OCI-LY1 (cell line): ENCODE measurements around the gene SPC25.

ENCODE experiments used
- H2AFZ ChIP-seq: fragments of 200-600 bp; sonication (generic), shearing (Covaris generic); 2 replicates; pipeline ENCODE4 v1.6.0; 2014; ENCODE audit warnings: antibody characterized with exemption, mild to moderate bottlenecking, low read length
- H3F3A ChIP-seq: fragments of 200-600 bp; sonication (generic), shearing (Covaris generic); 2 replicates; pipeline ENCODE4 v1.6.0; 2014; ENCODE audit warnings: mild to moderate bottlenecking, antibody characterized with exemption, low read length, moderate library complexity; ENCODE audit not compliant: insufficient read depth
- H3K27ac ChIP-seq: fragments of 200-600 bp; sonication (generic); 2 replicates; pipeline ENCODE4 v1.5.1; 2014; ENCODE audit warnings: low read length, mixed run types, mild to moderate bottlenecking, low read depth; ENCODE audit not compliant: poor library complexity, severe bottlenecking
- H3K27me3 ChIP-seq: fragments of 200-600 bp; sonication (generic); 2 replicates; pipeline ENCODE4 v1.6.0; 2014; ENCODE audit warnings: antibody characterized with exemption, mild to moderate bottlenecking, low read length, moderate library complexity; ENCODE audit not compliant: insufficient read depth
- H3K36me3 ChIP-seq: fragments of 200-600 bp; sonication (generic); 2 replicates; pipeline ENCODE4 v1.6.1; 2014; ENCODE audit warnings: mild to moderate bottlenecking, antibody characterized with exemption, low read length, moderate library complexity, mixed read lengths; ENCODE audit not compliant: insufficient read depth
- H3K4me1 ChIP-seq: fragments of 200-600 bp; sonication (generic); 2 replicates; pipeline ENCODE4 v1.5.1; 2014; ENCODE audit warnings: mild to moderate bottlenecking, low read length, moderate library complexity; ENCODE audit not compliant: insufficient read depth, severe bottlenecking
- H3K4me2 ChIP-seq: fragments of 200-600 bp; sonication (generic), shearing (Covaris generic); 2 replicates; pipeline ENCODE4 v1.6.1; 2014; ENCODE audit warnings: low read length
- H3K4me3 ChIP-seq: fragments of 200-600 bp; sonication (generic); 2 replicates; pipeline ENCODE4 v1.5.1; 2014; ENCODE audit warnings: low read length, low read depth, mild to moderate bottlenecking, mixed read lengths; ENCODE audit not compliant: poor library complexity, severe bottlenecking
- H3K79me2 ChIP-seq: fragments of 200-600 bp; shearing (Covaris generic); 2 replicates; pipeline ENCODE4 v1.6.1; 2016; ENCODE audit warnings: mixed run types, low read length, mixed read lengths; ENCODE audit not compliant: insufficient read depth
- H3K9ac ChIP-seq: fragments of 200-600 bp; sonication (generic), shearing (Covaris generic); 2 replicates; pipeline ENCODE4 v1.6.1; 2014; ENCODE audit warnings: mild to moderate bottlenecking, low read length, mixed read lengths
- H3K9me2 ChIP-seq: fragments of 200-600 bp; sonication (generic), shearing (Covaris generic); 2 replicates; pipeline ENCODE4 v1.6.1; 2014; ENCODE audit warnings: low read depth, mild to moderate bottlenecking, low read length, mixed read lengths
- H3K9me3 ChIP-seq: fragments of 200-600 bp; shearing (Covaris generic); 2 replicates; pipeline ENCODE4 v1.6.1; 2014; ENCODE audit warnings: low read length, mixed read lengths
- H4K20me1 ChIP-seq: fragments of 200-600 bp; sonication (generic), shearing (Covaris generic); 2 replicates; pipeline ENCODE4 v1.6.0; 2016; ENCODE audit warnings: mild to moderate bottlenecking, low read length; ENCODE audit not compliant: insufficient read depth
- CTCF ChIP-seq: fragments of 200-600 bp; sonication (generic), shearing (Covaris generic); IDR thresholded peaks from 2 replicates; pipeline ENCODE4 v1.5.1; 2017; ENCODE audit warnings: mild to moderate bottlenecking, antibody characterized with exemption, low read length, moderate library complexity, mixed read lengths
- EZH2 ChIP-seq: fragments of 200-600 bp; sonication (generic), shearing (Covaris generic); IDR thresholded peaks from 2 replicates; pipeline ENCODE4 v1.8.0; 2017; ENCODE audit warnings: borderline replicate concordance, mixed run types, mild to moderate bottlenecking, antibody characterized with exemption, low read length, moderate library complexity, mixed read lengths

SPC25 gene

GRCh38 chr2:168858146-168858545, 32.1 kb downstream of the SPC25 start:
- Histone ChIP-seq H3K79me2 (no peaks in the 10 kb centered on the region), H3K9ac (no peak overlapping the region), H3F3A (no peaks in the 10 kb centered on the region), H3K27ac (no peak overlapping the region), H3K4me3 (no peak overlapping the region), H3K9me2 (no peaks in the 10 kb centered on the region), H3K9me3 (no peaks in the 10 kb centered on the region), H3K36me3 (peaks cover 14% of the 10 kb centered on the region; the same call in 1 of the 2 replicates), H3K4me2 (no peak overlapping the region), H3K27me3 (no peaks in the 10 kb centered on the region), H3K4me1 (no peaks in the 10 kb centered on the region), H2AFZ (no peak overlapping the region), H4K20me1 (no peaks in the 10 kb centered on the region)
- no peak for TF ChIP-seq EZH2
- no peak for TF ChIP-seq CTCF

GRCh38 chr2:168855601-168856000, 34.6 kb downstream of the SPC25 start:
- H3K27me3 ChIP-seq = no peaks in the 10 kb centered on the region
- no peak overlapping the region for H3K27ac ChIP-seq
- H3K4me3 ChIP-seq = no peak overlapping the region
- no peak overlapping the region for H3K9ac ChIP-seq
- no peaks in the 10 kb centered on the region for H3K79me2 ChIP-seq
- H3K9me3 ChIP-seq = no peaks in the 10 kb centered on the region
- no peaks in the 10 kb centered on the region for H3K9me2 ChIP-seq
- H3F3A ChIP-seq = no peaks in the 10 kb centered on the region
- H3K4me1 ChIP-seq = no peaks in the 10 kb centered on the region
- H3K4me2 ChIP-seq = no peak overlapping the region
- no peaks in the 10 kb centered on the region for H4K20me1 ChIP-seq
- no peaks in the 10 kb centered on the region; the same call in 1 of the 2 replicates for H3K36me3 ChIP-seq
- no peak overlapping the region for H2AFZ ChIP-seq
- TF ChIP-seq CTCF (no peak), EZH2 (no peak)

- no peak for TF ChIP-seq EZH2
- TF ChIP-seq CTCF = no peak
- H3K27me3 ChIP-seq = no peaks in the 10 kb centered on the region
- H2AFZ ChIP-seq = no peak overlapping the region
- no peaks in the 10 kb centered on the region; the same call in 1 of the 2 replicates for H3K36me3 ChIP-seq
- no peaks in the 10 kb centered on the region for H4K20me1 ChIP-seq
- H3K9ac ChIP-seq = no peak overlapping the region
- H3K4me1 ChIP-seq = no peaks in the 10 kb centered on the region
- H3K79me2 ChIP-seq = no peaks in the 10 kb centered on the region
- no peaks in the 10 kb centered on the region for H3K9me2 ChIP-seq
- H3K4me3 ChIP-seq = no peak overlapping the region
- H3F3A ChIP-seq = no peaks in the 10 kb centered on the region
- no peaks in the 10 kb centered on the region for H3K9me3 ChIP-seq
- H3K27ac ChIP-seq = no peak overlapping the region
- no peak overlapping the region for H3K4me2 ChIP-seq
These were observed 35.6 kb downstream of the SPC25 start for GRCh38 chr2:168854651-168855050.
